HG02642 (cell line): ENCODE data around the gene ADCY2.

Experiments used
- ATAC-seq: cut with Tn5 transposase; IDR thresholded peaks from one replicate; pipeline ENCODE4 v1.9.1; 2021; ENCODE audit warnings: mild to moderate bottlenecking; ENCODE audit not compliant: unreplicated experiment, poor library complexity

ADCY2 gene

GRCh38 chr5:7395947-7396712 lies at the start of gene ADCY2:
ADCY2 (plus strand) TSS chr5:7396138; CDS start chr5:7396297, 159 bp downstream.
- ATAC-seq, result no peak

- no peak for ATAC-seq
Measured at GRCh38 chr5:7347377-7347776, 48.6 kb upstream of the ADCY2 start.

- ATAC-seq, result no peak
Measured at GRCh38 chr5:7348168-7348854, 47.6 kb upstream of the ADCY2 start.

- ATAC-seq, result no peak
Measured at GRCh38 chr5:7361593-7361992, 34.3 kb upstream of the ADCY2 start.

GRCh38 chr5:7363067-7363677 lies 32.8 kb upstream of the ADCY2 start:
- no peak for ATAC-seq

GRCh38 chr5:7364226-7364875 lies 31.6 kb upstream of the ADCY2 start:
- no peak for ATAC-seq

- no peak for ATAC-seq
Measured at GRCh38 chr5:7367780-7368179, 28.2 kb upstream of the ADCY2 start.

GRCh38 chr5:7372399-7372798 lies 23.5 kb upstream of the ADCY2 start:
- no peak for ATAC-seq

GRCh38 chr5:7374186-7374585 lies 21.8 kb upstream of the ADCY2 start:
- no peak for ATAC-seq

GRCh38 chr5:7375457-7375856 lies 20.5 kb upstream of the ADCY2 start:
- ATAC-seq, result no peak

- no peak for ATAC-seq
Measured at GRCh38 chr5:7376871-7377270, 19.1 kb upstream of the ADCY2 start.

GRCh38 chr5:7377761-7378160 lies 18.2 kb upstream of the ADCY2 start:
- no peak for ATAC-seq

GRCh38 chr5:7382588-7382987 lies 13.3 kb upstream of the ADCY2 start:
- no peak for ATAC-seq

- no peak for ATAC-seq
Measured at GRCh38 chr5:7385681-7386080, 10.3 kb upstream of the ADCY2 start.

GRCh38 chr5:7388553-7388952 lies 7.4 kb upstream of the ADCY2 start:
- no peak for ATAC-seq

- ATAC-seq, result no peak
Measured at GRCh38 chr5:7391215-7391614, 4.7 kb upstream of the ADCY2 start.

- no peak for ATAC-seq
Measured at GRCh38 chr5:7391814-7392692, 3.9 kb upstream of the ADCY2 start.

- no peak for ATAC-seq
Measured at GRCh38 chr5:7392693-7393024, 3.3 kb upstream of the ADCY2 start.

GRCh38 chr5:7393921-7394799 lies 1.8 kb upstream of the ADCY2 start:
- ATAC-seq, result no peak
